PC-9 (cell line): ENCODE results near the gene SH3PXD2B. TPM values are rescaled to one million over a fixed set of nuclear protein-coding genes. Genes with fewer than 3 reads are reported as not detected.

Source experiments
- BruUV-seq: library from RNA; stranded (reverse); fragments of 400-500 nt; replicated peaks from 2 replicates; lab custom pipeline; 2021; lab: Mats Ljungman, UMichigan
- CTCF ChIA-PET: fragments of 300-600 bp; sonication (Branson Sonifier 250); formaldehyde crosslinking; loops from one replicate; lab custom pipeline; 2022; ENCODE audit warnings: antibody characterized with exemption; lab: Charles Lee
- POLR2A ChIA-PET: fragments of 300-600 bp; sonication (Branson Sonifier 250); formaldehyde crosslinking; loops from one replicate; lab custom pipeline; 2022; ENCODE audit warnings: antibody characterized with exemption; ENCODE audit not compliant: unreplicated experiment; lab: Charles Lee
- DNase-seq, 2 experiments: peaks; one replicate each; pipeline versions ENCODE4 v3.0.0 to v3.0.0-alpha.2; 2015 to 2022; ENCODE audit warnings: mixed read lengths in 1 of 2
- H2AFZ ChIP-seq: fragments of 200-600 bp; sonication (generic); 2 replicates; pipeline ENCODE4 v1.8.1; 2017; ENCODE audit warnings: antibody characterized with exemption
- H3F3A ChIP-seq: fragments of 200-600 bp; sonication (generic); 2 replicates; pipeline ENCODE4 v1.8.1; 2017; ENCODE audit warnings: antibody characterized with exemption, mild to moderate bottlenecking, low read depth; ENCODE audit not compliant: insufficient read depth
- H3K27ac ChIP-seq: fragments of 200-600 bp; sonication (generic); 2 replicates; pipeline ENCODE4 v1.6.1; 2016; ENCODE audit warnings: mixed run types
- H3K27me3 ChIP-seq: fragments of 200-600 bp; sonication (generic); 2 replicates; pipeline ENCODE4 v1.6.1; 2016; ENCODE audit warnings: low read depth, mixed run types; ENCODE audit not compliant: insufficient read depth
- H3K36me3 ChIP-seq: fragments of 200-600 bp; sonication (generic); 2 replicates; pipeline ENCODE4 v1.6.1; 2016; ENCODE audit warnings: low read depth, mixed run types
- H3K4me1 ChIP-seq: fragments of 200-600 bp; sonication (generic); replicated peaks from 2 replicates; pipeline ENCODE4 v1.6.1; 2016; ENCODE audit warnings: mixed run types; ENCODE audit not compliant: insufficient read depth
- H3K4me2 ChIP-seq: fragments of 200-600 bp; sonication (generic); 2 replicates; pipeline ENCODE4 v1.6.1; 2017; ENCODE audit warnings: mixed run types
- H3K4me3 ChIP-seq: fragments of 200-600 bp; sonication (generic); 2 replicates; pipeline ENCODE4 v1.6.1; 2016; ENCODE audit warnings: mixed run types
- H3K79me2 ChIP-seq: fragments of 200-600 bp; sonication (generic); 2 replicates; pipeline ENCODE4 v1.6.1; 2017; ENCODE audit warnings: low read depth, mixed run types
- H3K9me2 ChIP-seq: fragments of 200-600 bp; sonication (generic); 2 replicates; pipeline ENCODE4 v1.8.1; 2017; ENCODE audit warnings: mild to moderate bottlenecking; ENCODE audit not compliant: insufficient read depth
- H3K9me3 ChIP-seq: fragments of 200-600 bp; sonication (generic); 2 replicates; pipeline ENCODE4 v1.8.1; 2016; ENCODE audit warnings: low read depth; ENCODE audit not compliant: insufficient read depth
- H4K20me1 ChIP-seq: fragments of 200-600 bp; sonication (generic); 2 replicates; pipeline ENCODE4 v1.8.1; 2017; ENCODE audit not compliant: insufficient read depth
- EZH2 ChIP-seq: fragments of 200-600 bp; sonication (generic); IDR thresholded peaks from 2 replicates; pipeline ENCODE4 v1.8.0; 2017; ENCODE audit warnings: antibody characterized with exemption, low read depth
- intact Hi-C: fragments of 100-400 bp; cut with micrococcal nuclease; formaldehyde crosslinking; loops from one replicate; pipeline ENCODE4 v1.10.0; 2022; ENCODE audit not compliant: unreplicated experiment
- total RNA-seq: library from RNA; stranded (reverse); gene quantifications from 2 replicates; pipeline ENCODE4 v1.2.3, GENCODE V29; 2021
- TF ChIP-seq, protein P1 (sequence below): fragments of 200-600 bp; sonication (generic); conservative IDR thresholded peaks from 2 replicates; pipeline ENCODE4 v1.6.1; 2017; ENCODE audit warnings: mixed run types, antibody characterized with exemption, mild to moderate bottlenecking, moderate library complexity

SH3PXD2B gene
- total RNA-seq, 1 experiment from 2014 or later, result 29.3 TPM

DNA sequence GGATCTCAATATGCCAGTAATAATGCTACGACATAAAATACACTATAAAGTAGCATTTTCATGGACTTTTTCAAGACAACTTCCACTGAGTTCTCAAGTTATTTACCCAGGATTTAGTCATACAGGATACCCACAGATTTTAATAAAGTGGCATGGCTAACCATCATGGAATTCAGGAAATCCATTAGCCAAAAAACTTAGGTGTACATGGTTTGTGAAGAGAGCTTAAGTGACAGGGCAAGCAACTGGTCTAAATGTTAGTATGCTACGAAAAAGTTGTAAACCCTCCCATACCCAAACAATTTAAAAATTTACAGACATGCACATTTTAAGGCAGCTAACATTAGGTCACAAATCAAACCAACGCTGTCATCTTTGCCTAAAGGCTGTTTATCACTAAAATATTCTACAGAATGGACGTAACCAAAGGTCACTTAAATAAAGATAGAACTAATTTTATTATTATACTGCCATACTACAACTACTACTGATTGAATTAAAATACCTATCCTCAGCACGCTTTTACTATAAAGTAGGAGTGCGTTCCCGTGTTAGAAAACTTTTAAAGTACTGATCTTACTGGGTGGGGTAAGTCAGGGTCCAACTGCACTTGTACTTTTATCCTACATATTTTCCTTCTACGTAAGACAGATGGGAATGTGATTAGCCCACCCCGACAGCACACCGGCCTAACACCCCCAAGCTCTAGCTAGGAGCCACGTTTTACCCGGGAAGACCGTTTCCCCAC lies 171.9 kb downstream of the SH3PXD2B start:
- ChIA-PET CTCF (interaction anchor here (0.6 to 1.3 kb wide), 6 partner anchors 11 to 577 kb away, joined by 3 to 4 read pairs (median 4); partner anchors contain the start of gene STK10), POLR2A (interaction anchor here (0.6 to 1.4 kb wide), 10 partner anchors 21 to 1527 kb away, joined by 3 to 8 read pairs (median 4); partner anchors contain the start of gene STK10)
- peaks cover 60% of the 10 kb centered on the region for H3K79me2 ChIP-seq
- DNase-seq, result peak in 1 of 2 experiments; percentile 85
- peaks cover 33% of the 10 kb centered on the region for H3K4me1 ChIP-seq
- H2AFZ ChIP-seq, result peak overlapping the region; percentile 89
- H3F3A ChIP-seq, result peaks cover 38% of the 10 kb centered on the region
- intact Hi-C loops, result loop anchor here (1.0 to 10.0 kb wide), 6 partner anchors 21 to 868 kb away; partner anchors contain the start of genes FBXW11, FGF18 and STK10
- no peaks in the 10 kb centered on the region; the same call in 1 of the 2 replicates for H4K20me1 ChIP-seq
- TSS peak; percentile 45 for BruUV-seq
- H3K4me2 ChIP-seq, result peak overlapping the region; percentile 91
- no peaks in the 10 kb centered on the region for H3K36me3 ChIP-seq
- TF ChIP-seq, protein P1, sequence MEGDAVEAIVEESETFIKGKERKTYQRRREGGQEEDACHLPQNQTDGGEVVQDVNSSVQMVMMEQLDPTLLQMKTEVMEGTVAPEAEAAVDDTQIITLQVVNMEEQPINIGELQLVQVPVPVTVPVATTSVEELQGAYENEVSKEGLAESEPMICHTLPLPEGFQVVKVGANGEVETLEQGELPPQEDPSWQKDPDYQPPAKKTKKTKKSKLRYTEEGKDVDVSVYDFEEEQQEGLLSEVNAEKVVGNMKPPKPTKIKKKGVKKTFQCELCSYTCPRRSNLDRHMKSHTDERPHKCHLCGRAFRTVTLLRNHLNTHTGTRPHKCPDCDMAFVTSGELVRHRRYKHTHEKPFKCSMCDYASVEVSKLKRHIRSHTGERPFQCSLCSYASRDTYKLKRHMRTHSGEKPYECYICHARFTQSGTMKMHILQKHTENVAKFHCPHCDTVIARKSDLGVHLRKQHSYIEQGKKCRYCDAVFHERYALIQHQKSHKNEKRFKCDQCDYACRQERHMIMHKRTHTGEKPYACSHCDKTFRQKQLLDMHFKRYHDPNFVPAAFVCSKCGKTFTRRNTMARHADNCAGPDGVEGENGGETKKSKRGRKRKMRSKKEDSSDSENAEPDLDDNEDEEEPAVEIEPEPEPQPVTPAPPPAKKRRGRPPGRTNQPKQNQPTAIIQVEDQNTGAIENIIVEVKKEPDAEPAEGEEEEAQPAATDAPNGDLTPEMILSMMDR, result no peak; the same call in 1 of the 2 replicates
- no peak for TF ChIP-seq EZH2
- no peaks in the 10 kb centered on the region for H3K9me3 ChIP-seq
- peak overlapping the region; percentile 46 for H3K27ac ChIP-seq
- no peaks in the 10 kb centered on the region for H3K9me2 ChIP-seq
- no peaks in the 10 kb centered on the region for H3K27me3 ChIP-seq
- H3K4me3 ChIP-seq, result peak overlapping the region; percentile 98

DNA sequence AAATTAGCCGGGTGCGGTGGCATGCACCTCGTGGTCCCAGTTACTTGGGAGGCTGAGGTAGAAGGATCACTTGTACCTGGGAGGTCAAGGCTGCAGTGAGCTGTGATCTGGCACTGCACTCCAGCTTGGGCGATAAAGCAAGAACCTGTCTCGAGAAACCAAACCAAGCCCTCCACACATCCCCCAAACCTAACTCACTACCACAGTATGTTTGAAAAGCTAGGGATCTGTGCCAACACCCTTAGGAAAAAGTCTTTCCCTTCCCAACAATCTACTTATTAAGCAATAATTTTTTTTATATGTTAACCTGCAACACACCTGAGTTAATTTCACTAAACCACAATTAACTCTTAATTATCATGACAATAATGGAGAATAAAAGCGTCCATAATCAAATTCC lies 173.0 kb downstream of the SH3PXD2B start:
- H4K20me1 ChIP-seq, result no peaks in the 10 kb centered on the region; the same call in 1 of the 2 replicates
- peaks cover 44% of the 10 kb centered on the region for H3K4me1 ChIP-seq
- peaks cover 71% of the 10 kb centered on the region for H3K79me2 ChIP-seq
- peak overlapping the region; percentile 98 for H3K4me3 ChIP-seq
- H3K9me3 ChIP-seq, result no peaks in the 10 kb centered on the region
- no peaks in the 10 kb centered on the region for H3K27me3 ChIP-seq
- H3K4me2 ChIP-seq, result peak overlapping the region; percentile 91
- intact Hi-C loops, result loop anchor here (5.0 to 10.0 kb wide), 2 partner anchors 274 to 867 kb away; partner anchors contain the start of genes FBXW11 and FGF18
- ChIA-PET POLR2A (interaction anchor here (0.6 to 0.7 kb wide), 3 partner anchors 98 to 171 kb away, joined by 3 read pairs; no protein-coding TSS in a partner anchor), CTCF (no interaction called here)
- peak overlapping the region; percentile 46 for H3K27ac ChIP-seq
- H3K36me3 ChIP-seq, result no peaks in the 10 kb centered on the region
- no TSS peak for BruUV-seq
- no peaks in the 10 kb centered on the region for H3K9me2 ChIP-seq
- H3F3A ChIP-seq, result peaks cover 49% of the 10 kb centered on the region
- no peak overlapping the region for H2AFZ ChIP-seq
- DNase-seq, result no peak
- TF ChIP-seq EZH2, result no peak
- TF ChIP-seq, protein P1, result no peak

- no TSS peak for BruUV-seq
- ChIA-PET POLR2A (interaction anchor here (0.7 kb wide), 1 partner anchor 98 kb away, joined by 3 read pairs; no protein-coding TSS in a partner anchor), CTCF (no interaction called here)
- Histone ChIP-seq H3K4me1 (peaks cover 48% of the 10 kb centered on the region), H3K27ac (no peak overlapping the region), H3K79me2 (peaks cover 75% of the 10 kb centered on the region), H3K4me2 (peak overlapping the region; percentile 91), H3K36me3 (no peaks in the 10 kb centered on the region), H3K4me3 (peak overlapping the region; percentile 98; the same call in 1 of the 2 replicates), H3K9me3 (no peaks in the 10 kb centered on the region), H2AFZ (no peak overlapping the region), H3F3A (peaks cover 54% of the 10 kb centered on the region), H4K20me1 (no peaks in the 10 kb centered on the region; the same call in 1 of the 2 replicates), H3K27me3 (no peaks in the 10 kb centered on the region), H3K9me2 (no peaks in the 10 kb centered on the region)
- DNase-seq, result no peak
- intact Hi-C loops, result loop anchor here (5.0 to 10.0 kb wide), 2 partner anchors 274 to 866 kb away; partner anchors contain the start of genes FBXW11 and FGF18
- no peak for TF ChIP-seq EZH2
- TF ChIP-seq, protein P1, result no peak
Measured at GRCh38 chr5:172280929-172281328, 173.4 kb downstream of the SH3PXD2B start.
